ENCODE results near the gene DOCK2. TPM values are rescaled to one million over a fixed set of nuclear protein-coding genes. Genes with fewer than 3 reads are reported as not detected.

Gene DOCK2
- total and polyA plus RNA-seq, 2 donors (not counting 3 experiments of a cell fraction or from before 2014, with no cell fraction given), result 0.62 to 4.8 TPM

DNA sequence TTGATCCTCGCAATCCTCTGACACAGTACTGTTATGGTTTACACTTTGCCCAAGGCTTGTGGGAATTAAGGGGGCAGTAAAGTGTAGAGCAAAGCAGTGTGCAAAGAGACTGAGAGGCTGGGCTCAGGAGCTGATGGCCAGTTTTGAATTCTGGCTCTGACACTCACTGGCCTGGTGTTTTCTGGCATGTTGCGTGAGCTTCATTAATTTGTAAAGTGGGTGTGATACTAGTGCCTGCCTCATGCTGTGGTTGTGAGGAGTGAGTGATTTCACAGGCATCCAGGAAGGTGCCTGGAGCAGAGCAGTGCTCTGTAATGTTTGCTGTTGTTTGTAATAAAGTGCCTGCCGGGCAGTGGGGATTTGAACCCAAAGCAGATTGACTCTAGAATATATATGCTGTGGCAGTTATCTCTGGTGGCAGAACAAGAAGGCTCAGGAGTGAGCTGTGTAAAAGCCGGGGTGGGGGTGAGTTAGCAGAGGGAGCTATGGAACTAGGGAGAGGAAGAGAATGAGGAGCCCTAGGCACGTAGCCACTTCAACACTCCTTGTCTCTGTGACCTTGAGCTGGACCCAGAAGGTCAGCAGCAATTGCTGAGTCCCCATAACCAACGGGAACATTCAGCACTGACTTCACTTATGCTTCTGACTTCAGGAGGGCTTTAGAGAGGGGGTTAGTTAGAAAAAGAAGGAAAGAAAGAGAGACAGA is 108.5 kb downstream of the DOCK2 start:
- Histone ChIP-seq H3K27ac (ENCODE audit: insufficient read depth, low read depth, low read length) (no peak overlapping the region), H3K79me2 (ENCODE audit: control insufficient read depth, insufficient read depth, low read length) (no peaks in the 10 kb centered on the region), H3K4me2 (ENCODE audit: insufficient read depth, low read length) (no peak overlapping the region), H3K36me3 (ENCODE audit: control insufficient read depth in 2 of 2, extremely low read depth in 1 of 2, insufficient read depth in 2 of 2, low read length in 2 of 2) (no peaks in the 10 kb centered on the region), H3K9me1 (replicated peaks; ENCODE audit: control insufficient read depth, extremely low read depth, insufficient read depth, low read length) (no peaks in the 10 kb centered on the region), H3K9me3 (replicated peaks; ENCODE audit: control insufficient read depth, insufficient read depth, low read length) (no peaks in the 10 kb centered on the region), H4K20me1 (replicated peaks; ENCODE audit: control insufficient read depth, extremely low read depth, insufficient read depth, low read length) (no peaks in the 10 kb centered on the region), H3K27me3 (ENCODE audit: control insufficient read depth in 2 of 2, insufficient read depth in 2 of 2, low read length in 2 of 2) (no peaks in the 10 kb centered on the region), H3K4me1 (ENCODE audit: control insufficient read depth, extremely low read depth, insufficient read depth, low read length) (no peaks in the 10 kb centered on the region), H3K9ac (replicated peaks; ENCODE audit: extremely low read depth, insufficient read depth, low read length) (no peak overlapping the region), H3K4me3 (replicated peaks in 1 of 3; ENCODE audit: insufficient read depth in 1 of 3, low read depth in 1 of 3, low read length in 3 of 3) (no peak overlapping the region), H2AFZ (ENCODE audit: low read depth, low read length) (no peak overlapping the region)
- no peak for DNase-seq (ENCODE audit: low read depth, low spot score)
- dilution Hi-C loops (cut with MboI; ENCODE audit: extremely low pct_ligation_motif_present, low sequenced_read_pairs), result no loop called here
- no TSS peak for BruUV-seq (replicated peaks)
- POLR2A ChIA-PET, result no interaction called here
- FAIRE-seq, result no peak
- CTCF ChIA-PET, result no interaction called here
- intact Hi-C loops (cut with micrococcal nuclease), result no loop called here
- TF ChIP-seq GATA2 (IDR thresholded peaks at IDR 0.05; ENCODE audit: insufficient read depth, insufficient read length, low read depth, low read length), result no peak
- TF ChIP-seq JUN (IDR thresholded peaks at IDR 0.05; ENCODE audit: borderline replicate concordance, insufficient read depth, insufficient read length, low read depth), result no peak
- TF ChIP-seq MYC (IDR thresholded peaks at IDR 0.05; ENCODE audit: low read depth, low read length), result no peak
- TF ChIP-seq, protein P1, sequence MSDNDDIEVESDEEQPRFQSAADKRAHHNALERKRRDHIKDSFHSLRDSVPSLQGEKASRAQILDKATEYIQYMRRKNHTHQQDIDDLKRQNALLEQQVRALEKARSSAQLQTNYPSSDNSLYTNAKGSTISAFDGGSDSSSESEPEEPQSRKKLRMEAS (IDR thresholded peaks at IDR 0.05; ENCODE audit: insufficient read depth, insufficient read length), result no peak
- TF ChIP-seq FOS (IDR thresholded peaks at IDR 0.05; ENCODE audit: borderline replicate concordance, insufficient read depth, low read length), result no peak
- TF ChIP-seq, protein P2, sequence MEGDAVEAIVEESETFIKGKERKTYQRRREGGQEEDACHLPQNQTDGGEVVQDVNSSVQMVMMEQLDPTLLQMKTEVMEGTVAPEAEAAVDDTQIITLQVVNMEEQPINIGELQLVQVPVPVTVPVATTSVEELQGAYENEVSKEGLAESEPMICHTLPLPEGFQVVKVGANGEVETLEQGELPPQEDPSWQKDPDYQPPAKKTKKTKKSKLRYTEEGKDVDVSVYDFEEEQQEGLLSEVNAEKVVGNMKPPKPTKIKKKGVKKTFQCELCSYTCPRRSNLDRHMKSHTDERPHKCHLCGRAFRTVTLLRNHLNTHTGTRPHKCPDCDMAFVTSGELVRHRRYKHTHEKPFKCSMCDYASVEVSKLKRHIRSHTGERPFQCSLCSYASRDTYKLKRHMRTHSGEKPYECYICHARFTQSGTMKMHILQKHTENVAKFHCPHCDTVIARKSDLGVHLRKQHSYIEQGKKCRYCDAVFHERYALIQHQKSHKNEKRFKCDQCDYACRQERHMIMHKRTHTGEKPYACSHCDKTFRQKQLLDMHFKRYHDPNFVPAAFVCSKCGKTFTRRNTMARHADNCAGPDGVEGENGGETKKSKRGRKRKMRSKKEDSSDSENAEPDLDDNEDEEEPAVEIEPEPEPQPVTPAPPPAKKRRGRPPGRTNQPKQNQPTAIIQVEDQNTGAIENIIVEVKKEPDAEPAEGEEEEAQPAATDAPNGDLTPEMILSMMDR (IDR thresholded peaks at IDR 0.05; ENCODE audit: extremely low read depth in 1 of 2, insufficient read depth in 1 of 2, low read depth in 1 of 2, low read length in 2 of 2), result no peak
- no peak for TF ChIP-seq EZH2 (IDR thresholded peaks at IDR 0.05; ENCODE audit: borderline replicate concordance, low read depth, low read length, severe bottlenecking)
- TF ChIP-seq POLR2AphosphoS5 (IDR thresholded peaks at IDR 0.05; ENCODE audit: insufficient read depth, low read depth, low read length), result no peak
- no peak for TF ChIP-seq POLR2A (IDR thresholded peaks at IDR 0.05; ENCODE audit: low read depth, low read length)
